GM19240 (cell line): ENCODE measurements around the gene SLX4IP.
"Not testable (repeated sequence)": the region's sequence is repeated elsewhere in the genome, so short reads cannot be mapped to it uniquely, and the experiment has no call there.

Experiments
- DNase-seq: peaks from one replicate; pipeline ENCODE4 v3.0.0; 2011; ENCODE audit warnings: low spot score; ENCODE audit not compliant: insufficient read length

The SLX4IP gene

DNA sequence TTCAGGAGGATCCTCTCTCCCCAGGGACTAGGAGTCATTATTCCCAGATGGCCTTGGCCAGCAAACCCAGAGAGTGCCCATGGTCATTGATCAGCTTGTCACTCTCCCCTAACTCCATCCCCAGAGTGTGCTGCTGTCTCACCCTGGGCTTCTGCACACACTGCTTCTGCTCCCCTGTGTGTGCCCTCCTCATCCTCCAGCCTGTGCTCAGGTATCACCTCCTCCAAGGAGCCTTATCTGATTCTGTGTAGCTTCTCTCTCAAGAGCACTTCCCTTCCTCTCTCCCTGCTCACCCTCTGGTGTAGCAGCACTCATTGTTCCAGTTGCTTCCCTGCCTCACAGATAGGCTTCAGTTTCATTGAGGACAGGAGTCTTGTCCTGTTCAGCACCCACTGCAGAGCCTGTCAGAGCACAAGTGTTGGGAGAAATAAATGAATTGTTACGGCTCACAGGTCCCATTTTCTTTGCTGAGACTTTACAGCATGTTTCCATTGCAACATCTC lies 136.3 kb downstream of the SLX4IP start:
- DNase-seq: no peak

GRCh38 chr20:10572853-10573252 lies 137.7 kb downstream of the SLX4IP start:
- DNase-seq: no peak

- DNase-seq: no peak
These were observed 138.3 kb downstream of the SLX4IP start for GRCh38 chr20:10573273-10573950.

DNA sequence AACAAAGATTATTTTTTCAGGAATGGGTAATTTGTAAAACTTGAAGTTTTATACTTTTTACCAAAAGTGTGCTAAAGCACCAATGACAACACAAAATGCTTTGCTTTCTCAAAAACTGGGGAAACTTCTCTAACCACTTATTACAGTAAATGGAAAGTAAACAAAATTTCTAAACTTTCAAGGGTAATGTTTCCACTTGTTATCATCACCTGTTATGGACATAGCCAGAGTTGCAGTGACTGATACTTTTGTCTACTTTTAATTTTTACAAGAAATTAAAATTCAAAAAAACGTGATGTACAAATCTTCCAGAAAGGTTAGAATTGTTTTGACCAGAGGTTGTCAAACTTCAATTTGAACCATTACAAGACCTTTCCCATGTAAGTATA lies 138.8 kb downstream of the SLX4IP start:
- no peak for DNase-seq

- DNase-seq: no peak
These were observed 141.4 kb downstream of the SLX4IP start for GRCh38 chr20:10576411-10577090.

DNA sequence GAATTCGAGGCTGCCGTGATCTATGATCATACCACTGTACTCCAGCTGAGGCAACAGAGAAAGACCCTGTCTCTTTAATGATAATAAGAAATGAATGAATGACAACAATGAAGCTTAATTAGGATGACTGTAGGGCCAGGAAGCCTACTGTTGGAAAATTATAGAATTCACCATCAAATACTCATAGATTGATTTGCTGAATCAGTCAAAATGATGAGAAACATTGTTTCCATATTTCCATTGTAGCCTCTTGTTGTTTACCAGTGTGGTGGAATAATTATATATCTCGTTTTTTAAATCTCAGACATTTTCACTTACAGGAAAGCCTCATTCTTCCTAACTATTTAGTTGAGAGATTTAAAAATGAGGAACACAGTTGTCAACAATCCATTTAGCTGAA lies 142.5 kb downstream of the SLX4IP start:
- no peak for DNase-seq

DNA sequence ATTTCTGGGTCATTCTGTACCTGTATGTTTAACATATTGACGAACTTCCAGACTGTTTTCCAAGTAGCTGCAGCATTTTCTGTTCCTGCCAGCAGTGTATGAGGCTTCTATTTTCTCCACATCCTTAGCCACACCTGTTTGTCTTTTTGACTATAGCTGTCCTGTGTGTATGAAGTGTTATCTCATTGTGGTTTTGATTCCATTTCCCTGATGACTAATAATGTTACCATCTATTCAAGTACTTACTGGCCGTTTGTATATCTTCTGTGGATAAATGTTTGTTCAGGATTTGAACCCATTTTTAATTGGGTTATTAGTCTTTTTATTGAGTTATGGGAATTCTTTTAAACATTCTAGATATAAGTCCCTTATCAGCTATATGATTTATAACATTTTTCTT lies 143.5 kb downstream of the SLX4IP start:
- no peak for DNase-seq

GRCh38 chr20:10579942-10580341 lies 144.8 kb downstream of the SLX4IP start:
- DNase-seq: no peak

GRCh38 chr20:10580700-10581099 lies 145.6 kb downstream of the SLX4IP start:
- no peak for DNase-seq

- DNase-seq: no peak
These were observed 146.7 kb downstream of the SLX4IP start for GRCh38 chr20:10581823-10582222.

DNA sequence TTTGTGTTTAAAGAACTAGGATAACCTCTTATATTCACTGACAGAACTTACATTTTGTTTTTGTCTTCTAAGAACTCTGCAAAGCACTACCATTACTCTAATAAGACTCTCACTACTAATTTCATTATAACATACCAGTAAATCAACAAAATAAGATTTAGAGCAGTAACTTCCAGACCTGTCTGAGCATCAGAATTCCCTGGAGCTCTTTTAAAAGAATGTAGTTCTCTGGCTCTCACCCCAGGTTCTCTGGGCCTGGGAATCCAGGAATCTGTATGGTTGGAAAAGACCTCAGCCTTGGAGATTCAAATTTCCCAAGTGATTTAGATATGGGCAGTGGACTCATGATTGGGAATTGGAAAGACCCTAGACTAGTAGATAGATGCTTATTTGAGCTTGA lies 149.3 kb downstream of the SLX4IP start:
- no peak for DNase-seq

GRCh38 chr20:10585308-10585707 lies 150.2 kb downstream of the SLX4IP start:
- no peak for DNase-seq

- no peak for DNase-seq
These were observed 151.2 kb downstream of the SLX4IP start for GRCh38 chr20:10586296-10586695.

DNA sequence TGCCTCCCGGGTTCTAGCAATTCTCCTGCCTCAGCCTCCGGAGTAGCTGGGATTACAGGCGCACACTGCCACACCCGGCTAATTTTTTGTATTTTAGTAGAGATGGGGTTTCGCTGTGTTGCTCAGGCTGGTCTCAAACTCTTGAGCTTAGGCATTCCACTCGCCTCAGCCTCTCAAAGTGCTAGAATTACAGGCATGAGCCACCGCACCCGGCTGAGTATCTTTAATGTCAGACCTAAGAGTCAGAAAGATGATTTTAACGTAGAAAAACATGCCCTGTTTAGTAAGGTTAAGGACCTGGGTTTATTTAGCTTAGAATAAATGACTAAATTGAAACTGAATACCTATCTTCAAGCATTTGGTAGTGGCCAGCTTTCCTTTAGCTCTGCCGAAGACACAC lies 155.3 kb downstream of the SLX4IP start:
- not testable (repeated sequence) for DNase-seq

GRCh38 chr20:10590950-10591671 lies 156.0 kb downstream of the SLX4IP start:
- DNase-seq: no peak

- DNase-seq: no peak
These were observed 156.9 kb downstream of the SLX4IP start for GRCh38 chr20:10591946-10592521.

- DNase-seq: no peak
These were observed 159.3 kb downstream of the SLX4IP start for GRCh38 chr20:10594296-10594868.

GRCh38 chr20:10595266-10595665 lies 160.2 kb downstream of the SLX4IP start:
- no peak for DNase-seq

GRCh38 chr20:10595985-10596384 lies 160.9 kb downstream of the SLX4IP start:
- no peak for DNase-seq

GRCh38 chr20:10596710-10597121 lies 161.6 kb downstream of the SLX4IP start:
- DNase-seq: no peak

DNA sequence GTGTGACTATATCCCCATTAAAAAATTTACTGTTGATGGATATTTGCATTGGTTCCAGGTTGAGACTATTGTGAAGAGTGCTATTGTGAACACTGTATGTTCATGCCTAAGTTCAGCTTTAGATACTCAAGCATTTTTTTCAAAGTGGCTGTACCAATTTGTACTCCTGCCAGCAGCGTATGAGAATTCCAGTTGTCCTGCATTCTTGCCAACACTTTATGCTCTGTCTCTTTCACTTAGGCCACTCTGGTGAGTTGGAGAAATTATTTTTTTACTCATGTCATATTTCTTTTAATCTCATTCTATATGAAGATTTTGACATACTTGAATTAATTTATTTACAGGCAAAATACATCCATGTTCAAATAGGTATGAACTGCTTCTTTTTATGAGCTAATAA lies 162.5 kb downstream of the SLX4IP start:
- DNase-seq: no peak
